Measurements from ENCODE around the gene ACP3. TPM values are rescaled to one million over a fixed set of nuclear protein-coding genes. Genes with fewer than 3 reads are reported as not detected.

ACP3 gene
- total RNA-seq, 1 experiment from 2014 or later: 5.8 TPM

DNA sequence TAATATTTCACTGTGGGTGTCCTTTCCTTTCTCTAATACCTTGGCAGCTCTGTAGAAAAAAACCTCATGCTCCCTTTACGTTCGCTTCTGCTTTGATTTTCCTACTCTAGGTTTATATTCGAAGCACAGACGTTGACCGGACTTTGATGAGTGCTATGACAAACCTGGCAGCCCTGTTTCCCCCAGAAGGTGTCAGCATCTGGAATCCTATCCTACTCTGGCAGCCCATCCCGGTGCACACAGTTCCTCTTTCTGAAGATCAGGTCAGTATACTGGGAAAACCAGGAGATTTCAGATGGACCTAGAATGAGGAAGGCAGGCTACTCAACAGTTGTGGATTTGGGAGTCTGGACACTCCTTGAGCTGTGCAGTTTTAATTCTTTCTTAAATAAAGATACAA is 14.9 kb downstream of the ACP3 start:
- Mint-ChIP-seq H3K27ac (ENCODE audit: unreplicated experiment) (no peak overlapping the region), H3K4me3 (ENCODE audit: low read depth, unreplicated experiment) (no peak overlapping the region), H3K27me3 (ENCODE audit: unreplicated experiment) (no peaks in the 10 kb centered on the region), H3K9me3 (ENCODE audit: low read depth, unreplicated experiment) (no peaks in the 10 kb centered on the region), H3K4me1 (ENCODE audit: low read depth, unreplicated experiment) (no peaks in the 10 kb centered on the region), H3K36me3 (ENCODE audit: insufficient read depth, unreplicated experiment) (no peaks in the 10 kb centered on the region)
- no peak for DNase-seq
- TF ChIP-seq, protein P1, sequence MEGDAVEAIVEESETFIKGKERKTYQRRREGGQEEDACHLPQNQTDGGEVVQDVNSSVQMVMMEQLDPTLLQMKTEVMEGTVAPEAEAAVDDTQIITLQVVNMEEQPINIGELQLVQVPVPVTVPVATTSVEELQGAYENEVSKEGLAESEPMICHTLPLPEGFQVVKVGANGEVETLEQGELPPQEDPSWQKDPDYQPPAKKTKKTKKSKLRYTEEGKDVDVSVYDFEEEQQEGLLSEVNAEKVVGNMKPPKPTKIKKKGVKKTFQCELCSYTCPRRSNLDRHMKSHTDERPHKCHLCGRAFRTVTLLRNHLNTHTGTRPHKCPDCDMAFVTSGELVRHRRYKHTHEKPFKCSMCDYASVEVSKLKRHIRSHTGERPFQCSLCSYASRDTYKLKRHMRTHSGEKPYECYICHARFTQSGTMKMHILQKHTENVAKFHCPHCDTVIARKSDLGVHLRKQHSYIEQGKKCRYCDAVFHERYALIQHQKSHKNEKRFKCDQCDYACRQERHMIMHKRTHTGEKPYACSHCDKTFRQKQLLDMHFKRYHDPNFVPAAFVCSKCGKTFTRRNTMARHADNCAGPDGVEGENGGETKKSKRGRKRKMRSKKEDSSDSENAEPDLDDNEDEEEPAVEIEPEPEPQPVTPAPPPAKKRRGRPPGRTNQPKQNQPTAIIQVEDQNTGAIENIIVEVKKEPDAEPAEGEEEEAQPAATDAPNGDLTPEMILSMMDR (IDR thresholded peaks at IDR 0.05; ENCODE audit: unreplicated experiment): no peak
- BruUV-seq (replicated peaks): no TSS peak
- CTCF ChIA-PET: interaction anchor here (1.1 to 1.5 kb wide), 2 partner anchors 11 to 73 kb away, joined by 3 to 4 read pairs; no protein-coding TSS in a partner anchor
- intact Hi-C loops (cut with micrococcal nuclease; ENCODE audit: unreplicated experiment): no loop called here

DNA sequence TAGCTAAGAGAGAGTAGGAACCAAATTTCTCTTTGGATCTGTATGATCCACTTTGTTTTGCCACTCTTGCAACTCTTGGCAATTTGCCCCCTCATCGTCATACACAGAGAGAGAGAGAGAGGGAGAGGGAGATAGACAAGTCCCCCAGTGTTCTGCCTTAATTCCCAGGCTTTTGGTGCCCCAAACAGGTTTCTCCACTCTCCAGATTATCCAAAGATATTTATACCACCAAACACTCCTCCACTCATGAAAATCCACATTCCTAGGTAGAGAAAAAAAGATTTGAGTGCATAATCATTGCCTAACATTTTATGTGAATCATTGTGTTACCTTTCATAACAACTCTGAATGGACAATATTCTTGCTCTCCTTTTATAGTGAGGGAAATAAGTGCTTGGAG is 15.3 kb downstream of the ACP3 start:
- no TSS peak for BruUV-seq (replicated peaks)
- no peaks in the 10 kb centered on the region for H3K4me1 Mint-ChIP-seq (ENCODE audit: low read depth, unreplicated experiment)
- H3K9me3 Mint-ChIP-seq (ENCODE audit: low read depth, unreplicated experiment): no peaks in the 10 kb centered on the region
- no peak for DNase-seq
- intact Hi-C loops (cut with micrococcal nuclease; ENCODE audit: unreplicated experiment): no loop called here
- H3K4me3 Mint-ChIP-seq (ENCODE audit: low read depth, unreplicated experiment): no peak overlapping the region
- CTCF ChIA-PET: interaction anchor here (1.1 to 1.5 kb wide), 2 partner anchors 11 to 73 kb away, joined by 3 to 4 read pairs; no protein-coding TSS in a partner anchor
- H3K36me3 Mint-ChIP-seq (ENCODE audit: insufficient read depth, unreplicated experiment): no peaks in the 10 kb centered on the region
- H3K27ac Mint-ChIP-seq (ENCODE audit: unreplicated experiment): no peak overlapping the region
- no peaks in the 10 kb centered on the region for H3K27me3 Mint-ChIP-seq (ENCODE audit: unreplicated experiment)
- TF ChIP-seq, protein P1 (IDR thresholded peaks at IDR 0.05; ENCODE audit: unreplicated experiment): no peak

DNA sequence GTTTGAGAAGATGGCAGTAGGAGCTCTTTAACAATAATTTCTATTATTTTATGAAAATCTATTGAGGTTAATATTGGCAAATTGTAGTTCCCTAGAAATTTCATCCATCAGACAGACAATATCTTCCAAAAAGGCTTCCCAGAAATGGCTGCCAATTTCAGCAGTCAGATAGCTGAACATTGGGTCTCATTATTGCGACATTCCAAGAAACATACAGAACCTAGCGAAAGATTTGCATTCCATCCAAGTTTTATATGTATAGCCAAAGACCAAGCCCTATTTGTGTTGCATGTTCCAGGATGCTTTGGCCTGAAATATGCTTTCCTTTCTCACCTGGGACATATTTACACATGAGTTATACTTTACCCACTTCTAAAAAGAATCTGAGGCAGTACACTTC is 24.5 kb downstream of the ACP3 start:
- BruUV-seq (replicated peaks): no TSS peak
- Mint-ChIP-seq H3K4me1 (ENCODE audit: low read depth, unreplicated experiment) (peaks cover 48% of the 10 kb centered on the region), H3K4me3 (ENCODE audit: low read depth, unreplicated experiment) (no peak overlapping the region), H3K27ac (ENCODE audit: unreplicated experiment) (no peak overlapping the region), H3K36me3 (ENCODE audit: insufficient read depth, unreplicated experiment) (peaks cover 5% of the 10 kb centered on the region), H3K27me3 (ENCODE audit: unreplicated experiment) (no peaks in the 10 kb centered on the region), H3K9me3 (ENCODE audit: low read depth, unreplicated experiment) (no peaks in the 10 kb centered on the region)
- intact Hi-C loops (cut with micrococcal nuclease; ENCODE audit: unreplicated experiment): loop anchor here (1.0 to 10.0 kb wide), 4 partner anchors 21 to 307 kb away; partner anchors contain the start of gene CPNE4
- DNase-seq: no peak
- TF ChIP-seq, protein P1 (IDR thresholded peaks at IDR 0.05; ENCODE audit: unreplicated experiment): no peak
- CTCF ChIA-PET: interaction anchor here (1.7 to 4.2 kb wide), 7 partner anchors 24 to 96 kb away, joined by 7 to 163 read pairs (median 9); partner anchors contain the start of gene ACP3

DNA sequence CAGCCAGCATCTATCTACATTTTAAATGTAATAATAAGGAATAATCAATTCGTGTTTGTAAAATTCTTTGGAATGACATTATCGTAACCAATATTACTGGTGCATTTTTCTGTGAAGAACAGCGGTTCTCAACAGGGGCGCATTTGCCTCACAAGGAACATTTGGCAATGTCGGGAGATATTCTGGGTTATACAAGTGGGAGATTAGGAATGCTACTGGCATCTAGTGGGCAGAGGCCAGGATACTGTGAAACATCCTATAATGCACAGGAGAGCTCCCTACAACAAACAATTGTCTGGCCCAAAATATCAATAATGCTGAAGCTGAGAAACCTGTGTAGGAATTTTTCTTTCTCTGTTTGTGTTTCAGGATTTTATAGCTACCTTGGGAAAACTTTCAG is 25.0 kb downstream of the ACP3 start:
- CTCF ChIA-PET: interaction anchor here (0.7 to 4.2 kb wide), 16 partner anchors 21 to 304 kb away, joined by 3 to 163 read pairs (median 8); partner anchors contain the start of gene ACP3
- intact Hi-C loops (cut with micrococcal nuclease; ENCODE audit: unreplicated experiment): loop anchor here (1.0 to 10.0 kb wide), 4 partner anchors 22 to 307 kb away; partner anchors contain the start of gene CPNE4
- Mint-ChIP-seq H3K4me3 (ENCODE audit: low read depth, unreplicated experiment) (no peak overlapping the region), H3K27me3 (ENCODE audit: unreplicated experiment) (no peaks in the 10 kb centered on the region), H3K4me1 (ENCODE audit: low read depth, unreplicated experiment) (peaks cover 48% of the 10 kb centered on the region), H3K27ac (ENCODE audit: unreplicated experiment) (no peak overlapping the region), H3K36me3 (ENCODE audit: insufficient read depth, unreplicated experiment) (peaks cover 5% of the 10 kb centered on the region), H3K9me3 (ENCODE audit: low read depth, unreplicated experiment) (no peaks in the 10 kb centered on the region)
- TF ChIP-seq, protein P1 (IDR thresholded peaks at IDR 0.05; ENCODE audit: unreplicated experiment): peak; percentile 42
- no TSS peak for BruUV-seq (replicated peaks)
- DNase-seq: peak; percentile 40

All from Calu3 (cell line).